IPS-18a (cell line): ENCODE measurements around the gene DENND2D.

Experiments used
- H3K27ac ChIP-seq: one replicate; pipeline ENCODE4 v1.5.1; 2013; ENCODE audit warnings: low read length
- H3K27me3 ChIP-seq: one replicate; pipeline ENCODE4 v1.6.1; 2013; ENCODE audit warnings: mild to moderate bottlenecking, low read length; ENCODE audit not compliant: control insufficient read depth, insufficient read depth
- H3K36me3 ChIP-seq: one replicate; pipeline ENCODE4 v1.6.1; 2013; ENCODE audit warnings: low read depth, low read length; ENCODE audit not compliant: control insufficient read depth
- H3K4me1 ChIP-seq: one replicate; pipeline ENCODE4 v1.6.1; 2013; ENCODE audit warnings: low read depth, low read length; ENCODE audit not compliant: control insufficient read depth
- H3K4me3 ChIP-seq: one replicate; pipeline ENCODE4 v1.5.1; 2013; ENCODE audit warnings: low read length
- H3K9ac ChIP-seq: one replicate; pipeline ENCODE4 v1.6.1; 2013; ENCODE audit warnings: mild to moderate bottlenecking, low read length, moderate library complexity
- H3K9me3 ChIP-seq: one replicate; pipeline ENCODE4 v1.6.1; 2013; ENCODE audit warnings: low read depth, low read length; ENCODE audit not compliant: control insufficient read depth

Gene DENND2D

GRCh38 chr1:111199329-111199728 lies 1.1 kb downstream of the DENND2D start:
- no peak overlapping the region for H3K9ac ChIP-seq
- H3K36me3 ChIP-seq = no peaks in the 10 kb centered on the region
- no peaks in the 10 kb centered on the region for H3K9me3 ChIP-seq
- H3K27me3 ChIP-seq = no peaks in the 10 kb centered on the region
- no peak overlapping the region for H3K4me3 ChIP-seq
- H3K4me1 ChIP-seq = no peaks in the 10 kb centered on the region
- H3K27ac ChIP-seq = no peak overlapping the region

DNA sequence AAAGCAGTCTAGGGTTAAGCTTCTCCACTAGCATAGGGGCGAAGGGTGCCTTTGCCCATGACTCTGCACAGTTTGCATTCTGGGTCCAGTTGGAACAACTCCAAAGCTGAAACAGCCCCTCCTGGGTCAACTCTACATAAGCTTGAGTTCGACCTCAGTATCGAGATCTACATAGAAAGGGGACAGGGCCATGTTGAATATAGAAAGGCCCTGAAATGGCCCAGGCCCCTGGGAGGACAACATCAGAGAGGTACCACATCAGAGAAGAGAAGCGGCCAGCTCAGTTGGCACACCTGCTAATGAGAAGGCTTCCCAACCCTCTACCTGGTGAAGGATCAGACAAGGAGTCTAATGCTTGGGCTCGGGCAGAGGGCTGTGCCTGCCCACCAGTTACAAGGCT lies 1.6 kb downstream of the DENND2D start:
- no peak overlapping the region for H3K4me3 ChIP-seq
- no peaks in the 10 kb centered on the region for H3K9me3 ChIP-seq
- no peaks in the 10 kb centered on the region for H3K27me3 ChIP-seq
- H3K36me3 ChIP-seq = no peaks in the 10 kb centered on the region
- H3K9ac ChIP-seq = no peak overlapping the region
- no peaks in the 10 kb centered on the region for H3K4me1 ChIP-seq
- no peak overlapping the region for H3K27ac ChIP-seq

DNA sequence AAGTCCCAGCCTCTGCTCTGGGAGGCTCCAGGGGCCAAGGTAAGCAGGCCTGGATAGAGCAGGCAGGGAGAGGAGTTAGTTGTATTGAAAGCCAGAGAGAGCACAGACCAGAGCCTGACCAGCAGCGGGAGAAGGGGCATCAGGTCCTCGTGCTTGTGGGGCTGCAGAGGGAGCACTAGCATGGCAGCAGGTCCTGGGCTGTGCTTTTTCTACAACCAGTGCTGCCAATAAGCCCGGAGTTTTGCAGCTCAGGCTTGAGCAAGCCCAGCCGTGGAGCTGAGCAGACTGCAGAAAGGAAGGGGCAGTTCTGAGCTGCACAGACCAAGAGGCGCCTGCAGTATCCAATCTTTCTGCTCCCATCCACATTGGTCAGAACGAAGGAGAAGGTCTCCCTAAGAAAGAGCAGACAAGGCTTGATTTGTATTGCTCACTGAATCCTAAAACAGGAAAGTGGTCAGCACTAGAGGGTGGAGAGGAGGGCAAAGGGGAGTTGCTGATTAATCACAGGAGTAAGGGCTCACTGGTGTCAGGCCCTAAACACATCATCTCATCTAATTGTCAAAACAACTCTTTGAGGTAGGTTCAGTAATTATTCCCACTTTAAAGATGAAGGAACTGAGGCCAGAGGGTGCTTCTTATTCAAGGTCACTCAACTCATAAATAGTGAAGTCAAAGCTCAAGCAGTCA lies 2.7 kb downstream of the DENND2D start:
- Histone ChIP-seq H3K9ac (no peak overlapping the region), H3K9me3 (no peaks in the 10 kb centered on the region), H3K27me3 (no peaks in the 10 kb centered on the region), H3K4me3 (no peak overlapping the region), H3K4me1 (no peaks in the 10 kb centered on the region), H3K36me3 (no peaks in the 10 kb centered on the region), H3K27ac (no peak overlapping the region)

- Histone ChIP-seq H3K4me1 (no peaks in the 10 kb centered on the region), H3K27me3 (no peaks in the 10 kb centered on the region), H3K27ac (no peak overlapping the region), H3K9me3 (no peaks in the 10 kb centered on the region), H3K36me3 (no peaks in the 10 kb centered on the region), H3K9ac (no peak overlapping the region), H3K4me3 (no peak overlapping the region)
These were observed 4.2 kb downstream of the DENND2D start for GRCh38 chr1:111196213-111196612.

GRCh38 chr1:111195002-111195684 lies 5.3 kb downstream of the DENND2D start:
- no peak overlapping the region for H3K9ac ChIP-seq
- H3K9me3 ChIP-seq = no peaks in the 10 kb centered on the region
- no peak overlapping the region for H3K4me3 ChIP-seq
- no peaks in the 10 kb centered on the region for H3K36me3 ChIP-seq
- no peaks in the 10 kb centered on the region for H3K27me3 ChIP-seq
- H3K4me1 ChIP-seq = no peaks in the 10 kb centered on the region
- H3K27ac ChIP-seq = no peak overlapping the region

GRCh38 chr1:111193712-111194480 lies 6.5 kb downstream of the DENND2D start:
- Histone ChIP-seq H3K4me3 (no peak overlapping the region), H3K36me3 (no peaks in the 10 kb centered on the region), H3K9me3 (no peaks in the 10 kb centered on the region), H3K4me1 (no peaks in the 10 kb centered on the region), H3K9ac (no peak overlapping the region), H3K27ac (no peak overlapping the region), H3K27me3 (no peaks in the 10 kb centered on the region)

GRCh38 chr1:111192658-111193519 lies 7.6 kb downstream of the DENND2D start:
- H3K9ac ChIP-seq = no peak overlapping the region
- H3K4me1 ChIP-seq = no peaks in the 10 kb centered on the region
- H3K27ac ChIP-seq = no peak overlapping the region
- H3K4me3 ChIP-seq = no peak overlapping the region
- no peaks in the 10 kb centered on the region for H3K36me3 ChIP-seq
- H3K27me3 ChIP-seq = no peaks in the 10 kb centered on the region
- H3K9me3 ChIP-seq = no peaks in the 10 kb centered on the region

GRCh38 chr1:111192074-111192473 lies 8.4 kb downstream of the DENND2D start:
- H3K27ac ChIP-seq = no peak overlapping the region
- H3K4me1 ChIP-seq = no peaks in the 10 kb centered on the region
- no peak overlapping the region for H3K4me3 ChIP-seq
- H3K9ac ChIP-seq = no peak overlapping the region
- H3K9me3 ChIP-seq = no peaks in the 10 kb centered on the region
- no peaks in the 10 kb centered on the region for H3K27me3 ChIP-seq
- peaks cover 1% of the 10 kb centered on the region for H3K36me3 ChIP-seq

DNA sequence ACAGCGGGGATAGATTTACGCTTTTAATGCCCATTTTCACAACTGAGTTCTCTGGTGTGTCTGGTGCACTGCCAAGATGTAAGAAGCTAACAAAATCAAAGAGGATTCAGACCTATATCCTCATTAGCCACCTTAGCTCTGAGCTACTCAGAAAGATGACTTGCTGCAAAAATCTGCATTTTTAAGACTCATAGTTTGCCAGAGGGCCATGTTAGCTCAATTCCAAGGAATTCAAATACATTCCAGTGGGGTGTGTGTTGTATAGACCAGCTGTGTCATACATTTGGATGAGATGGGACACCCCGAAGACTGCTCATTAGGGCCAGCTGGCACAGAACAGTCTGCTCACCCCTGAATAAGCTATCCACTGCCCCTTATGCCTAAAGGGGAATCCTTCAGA lies 8.9 kb downstream of the DENND2D start:
- Histone ChIP-seq H3K27me3 (no peaks in the 10 kb centered on the region), H3K36me3 (peaks cover 7% of the 10 kb centered on the region), H3K4me3 (no peak overlapping the region), H3K9me3 (no peaks in the 10 kb centered on the region), H3K4me1 (no peaks in the 10 kb centered on the region), H3K27ac (no peak overlapping the region), H3K9ac (no peak overlapping the region)

DNA sequence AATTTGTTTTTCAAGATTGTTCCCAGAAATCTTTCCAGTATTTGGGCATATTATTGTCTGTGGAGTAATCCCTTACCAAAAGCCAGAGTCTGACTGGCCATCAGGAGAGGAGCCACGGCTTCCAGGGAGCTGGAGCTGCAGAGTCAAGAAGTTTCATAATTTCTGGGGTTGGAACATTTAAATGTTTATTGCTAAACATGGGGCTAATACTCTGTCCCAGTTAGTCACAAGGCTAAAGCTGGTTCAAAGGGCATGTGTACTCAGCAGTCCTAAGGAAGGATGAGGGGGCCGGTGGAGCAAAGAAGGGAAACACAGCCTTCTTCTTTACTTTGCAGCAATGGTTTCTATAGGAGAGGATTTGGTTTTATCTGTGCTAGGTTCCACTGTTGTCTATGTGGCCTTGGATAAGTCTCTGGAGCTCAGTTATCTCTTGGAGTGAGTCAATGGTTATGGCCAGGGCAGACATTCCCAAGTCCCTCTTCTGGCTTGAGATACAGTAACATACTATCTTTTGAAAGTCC lies 9.5 kb downstream of the DENND2D start:
- H3K9ac ChIP-seq = no peak overlapping the region
- H3K36me3 ChIP-seq = peaks cover 12% of the 10 kb centered on the region
- no peak overlapping the region for H3K4me3 ChIP-seq
- no peak overlapping the region for H3K27ac ChIP-seq
- no peaks in the 10 kb centered on the region for H3K27me3 ChIP-seq
- no peaks in the 10 kb centered on the region for H3K4me1 ChIP-seq
- H3K9me3 ChIP-seq = no peaks in the 10 kb centered on the region

DNA sequence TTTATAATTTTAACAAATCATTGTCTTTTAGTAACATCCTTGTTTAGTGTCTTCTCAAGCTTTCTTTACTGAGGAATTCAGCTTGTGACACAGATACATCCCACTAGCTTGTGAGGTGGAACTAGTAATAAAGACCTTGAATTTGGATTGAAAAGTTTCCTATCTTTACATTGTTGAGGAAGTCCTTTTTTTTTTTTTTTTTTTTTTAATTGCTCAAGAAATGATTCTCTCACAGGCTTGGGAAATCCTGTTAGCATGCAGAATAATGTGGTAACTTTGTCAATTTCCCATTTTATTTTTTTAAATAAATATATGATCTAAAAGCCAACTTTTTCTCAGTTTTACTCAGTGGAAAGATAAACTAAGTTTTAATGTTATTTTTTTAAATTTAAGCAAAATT lies 15.8 kb downstream of the DENND2D start:
- H3K27ac ChIP-seq = no peak overlapping the region
- H3K4me1 ChIP-seq = no peaks in the 10 kb centered on the region
- H3K4me3 ChIP-seq = no peak overlapping the region
- H3K9ac ChIP-seq = no peak overlapping the region
- H3K36me3 ChIP-seq = peaks cover 42% of the 10 kb centered on the region
- H3K27me3 ChIP-seq = no peaks in the 10 kb centered on the region
- H3K9me3 ChIP-seq = no peaks in the 10 kb centered on the region
